ENCODE results near the gene EEFSEC.
A peak's percentile ranks its signal among the peaks of the same experiment; 100 is the strongest.

Gene EEFSEC

DNA sequence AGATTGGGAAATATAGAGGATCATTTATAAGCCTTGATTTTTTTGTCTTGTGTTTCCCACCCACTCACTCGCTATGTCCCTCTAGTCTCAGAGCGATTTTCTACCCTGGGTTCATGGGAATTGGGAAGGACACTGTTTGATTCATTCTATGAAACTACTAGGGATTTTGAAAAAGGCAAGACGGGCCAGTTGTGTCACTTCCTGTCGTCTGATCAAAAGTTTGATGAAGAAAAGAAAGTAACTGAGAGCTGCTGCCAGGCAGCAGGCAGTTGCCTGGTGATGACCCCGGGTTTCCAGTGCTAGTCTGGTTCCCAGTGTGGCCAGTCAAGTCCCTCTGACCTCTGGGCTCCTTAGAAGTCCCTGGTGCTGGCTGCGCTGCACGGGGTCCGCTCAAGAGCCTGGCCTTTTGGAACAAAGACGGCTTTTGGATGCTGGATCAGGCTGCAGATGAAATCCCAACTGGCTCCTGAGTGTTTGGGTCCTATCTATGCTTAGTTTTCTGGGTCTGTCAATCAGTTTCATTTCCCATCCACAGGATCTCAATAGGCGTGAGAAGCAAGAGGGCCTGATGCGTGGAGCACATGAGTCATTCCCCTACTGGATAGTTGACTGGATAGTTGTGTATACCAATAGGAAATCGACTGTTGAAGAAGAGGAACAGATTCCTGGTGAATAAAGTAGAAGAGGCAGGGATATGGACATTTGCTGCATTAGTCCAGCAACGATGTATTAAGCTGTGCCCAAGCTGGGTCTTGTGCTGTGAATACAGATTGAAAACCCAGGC, 89.7 kb downstream of the EEFSEC start:
- H3K4me3 ChIP-seq (ENCODE audit: low read length) = no peak overlapping the region
- no CpG with 5 or more reads among the region's 13 CpGs for WGBS (ENCODE audit: extremely low coverage, insufficient coverage, low lambda C conversion rate)
- no peak overlapping the region for H4K5ac ChIP-seq (ENCODE audit: low read length)
- H3K4ac ChIP-seq (ENCODE audit: low read depth, low read length) = no peak overlapping the region
- no peaks in the 10 kb centered on the region for H3K79me2 ChIP-seq (ENCODE audit: control insufficient read depth, insufficient read depth, low read length)
- H3K27ac ChIP-seq (ENCODE audit: low read depth, low read length) = no peak overlapping the region
- H3K23ac ChIP-seq (ENCODE audit: low read length) = no peak overlapping the region
- DNase-seq = no peak
- H2BK120ac ChIP-seq (ENCODE audit: low read depth, low read length) = no peak overlapping the region
- H3K4me2 ChIP-seq (ENCODE audit: low read length) = no peak overlapping the region
- no peak overlapping the region for H2AK5ac ChIP-seq (ENCODE audit: low read length)
- H3K56ac ChIP-seq (ENCODE audit: low read length) = no peak overlapping the region
- no peaks in the 10 kb centered on the region for H3K36me3 ChIP-seq (ENCODE audit: control insufficient read depth, insufficient read depth, low read length)
- peaks cover 2% of the 10 kb centered on the region for H3K4me1 ChIP-seq (ENCODE audit: control insufficient read depth, low read depth, low read length)
- no peak overlapping the region for H4K8ac ChIP-seq (ENCODE audit: low read depth, low read length)
- no peaks in the 10 kb centered on the region for H3K79me1 ChIP-seq (ENCODE audit: low read length)
- H3K18ac ChIP-seq (ENCODE audit: low read length) = no peak overlapping the region
- no peak overlapping the region for H2BK5ac ChIP-seq (ENCODE audit: low read length)
- H3K27me3 ChIP-seq (ENCODE audit: insufficient read depth, low read length, poor library complexity) = no peaks in the 10 kb centered on the region
- no peak overlapping the region for H2BK15ac ChIP-seq (replicated peaks; ENCODE audit: low read depth)
- no peak overlapping the region for H3K9ac ChIP-seq (ENCODE audit: low read length)

DNA sequence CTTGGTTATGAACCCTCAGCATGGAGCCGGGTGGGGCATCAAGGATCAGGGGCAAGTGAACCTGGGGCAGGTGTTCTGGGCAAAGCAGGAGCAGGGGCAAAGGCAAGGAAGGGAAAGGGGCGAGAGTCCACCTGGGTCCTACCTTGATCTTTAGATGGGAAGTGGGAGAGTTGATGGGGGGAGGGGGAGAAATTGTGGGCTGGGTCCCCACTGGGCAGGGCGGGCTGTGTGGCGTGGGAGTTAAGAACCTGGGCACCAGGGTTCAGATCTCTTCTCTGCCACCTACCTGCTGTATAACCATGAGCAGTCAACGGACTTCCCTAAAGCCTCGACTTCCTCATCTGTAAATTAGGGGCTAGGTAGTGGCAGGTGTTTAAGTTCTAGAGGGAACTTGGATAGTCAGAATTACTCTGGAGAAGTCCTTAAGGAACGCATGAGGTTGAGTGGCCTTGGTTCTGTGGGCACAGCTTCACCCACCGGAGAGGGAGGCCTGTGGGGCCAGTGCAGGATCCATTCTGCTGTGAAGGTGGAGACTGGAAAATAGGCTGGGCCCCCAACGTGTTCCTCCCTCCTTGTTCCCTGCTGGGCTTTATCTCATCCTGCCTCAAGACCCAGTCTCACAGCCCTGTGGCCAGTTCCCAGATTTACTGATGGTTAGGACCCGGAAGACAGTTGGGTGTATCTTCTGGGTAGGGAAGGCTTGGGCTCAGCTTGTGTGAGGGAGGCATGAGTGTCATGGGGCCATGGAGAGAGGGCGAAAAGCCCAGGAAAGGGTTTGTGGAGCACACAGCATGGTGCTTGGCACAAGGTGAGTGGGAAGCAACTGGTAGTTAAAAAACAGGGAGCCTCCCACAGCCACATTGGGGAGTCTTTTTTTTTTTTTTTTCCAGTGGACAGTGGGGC, 90.6 kb downstream of the EEFSEC start:
- no peaks in the 10 kb centered on the region for H3K27me3 ChIP-seq (ENCODE audit: insufficient read depth, low read length, poor library complexity)
- H4K8ac ChIP-seq (ENCODE audit: low read depth, low read length) = no peak overlapping the region
- H3K4me2 ChIP-seq (ENCODE audit: low read length) = no peak overlapping the region
- no peak overlapping the region for H2BK120ac ChIP-seq (ENCODE audit: low read depth, low read length)
- no peak overlapping the region for H3K27ac ChIP-seq (ENCODE audit: low read depth, low read length)
- no peak overlapping the region for H3K4me3 ChIP-seq (ENCODE audit: low read length)
- peak; percentile 30 for DNase-seq
- no CpG with 5 or more reads among the region's 11 CpGs for WGBS (ENCODE audit: extremely low coverage, insufficient coverage, low lambda C conversion rate)
- H2BK15ac ChIP-seq (replicated peaks; ENCODE audit: low read depth) = no peak overlapping the region
- no peak overlapping the region for H3K18ac ChIP-seq (ENCODE audit: low read length)
- no peak overlapping the region for H3K23ac ChIP-seq (ENCODE audit: low read length)
- H3K56ac ChIP-seq (ENCODE audit: low read length) = no peak overlapping the region
- H4K5ac ChIP-seq (ENCODE audit: low read length) = no peak overlapping the region
- H2BK5ac ChIP-seq (ENCODE audit: low read length) = no peak overlapping the region
- H3K4ac ChIP-seq (ENCODE audit: low read depth, low read length) = no peak overlapping the region
- peaks cover 2% of the 10 kb centered on the region for H3K4me1 ChIP-seq (ENCODE audit: control insufficient read depth, low read depth, low read length)
- no peak overlapping the region for H2AK5ac ChIP-seq (ENCODE audit: low read length)
- H3K79me2 ChIP-seq (ENCODE audit: control insufficient read depth, insufficient read depth, low read length) = no peaks in the 10 kb centered on the region
- no peaks in the 10 kb centered on the region for H3K36me3 ChIP-seq (ENCODE audit: control insufficient read depth, insufficient read depth, low read length)
- no peaks in the 10 kb centered on the region for H3K79me1 ChIP-seq (ENCODE audit: low read length)
- H3K9ac ChIP-seq (ENCODE audit: low read length) = no peak overlapping the region

DNA sequence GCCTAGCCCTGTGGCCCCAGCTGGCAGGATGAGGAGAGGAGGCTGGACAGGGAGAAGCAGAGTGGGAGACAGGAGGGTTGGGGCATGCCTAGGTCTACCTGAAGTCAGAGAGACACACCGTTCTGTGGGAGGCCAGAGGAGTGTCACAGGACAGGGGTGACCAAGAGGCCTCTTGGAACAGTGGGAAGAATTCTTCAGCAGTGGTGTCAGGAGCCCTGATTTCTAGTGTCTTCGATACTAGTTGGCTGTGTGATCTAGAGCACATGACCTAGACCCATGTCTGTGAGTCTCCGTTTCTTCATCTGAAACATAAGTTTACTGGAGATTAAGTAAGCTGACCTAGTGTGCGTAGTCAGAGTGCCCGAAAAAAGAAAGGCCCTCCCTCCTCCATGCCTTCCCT, 92.2 kb downstream of the EEFSEC start:
- Histone ChIP-seq H3K36me3 (ENCODE audit: control insufficient read depth, insufficient read depth, low read length) (no peaks in the 10 kb centered on the region), H3K27ac (ENCODE audit: low read depth, low read length) (no peak overlapping the region), H3K9ac (ENCODE audit: low read length) (no peak overlapping the region), H2BK120ac (ENCODE audit: low read depth, low read length) (no peak overlapping the region), H3K27me3 (ENCODE audit: insufficient read depth, low read length, poor library complexity) (no peaks in the 10 kb centered on the region), H3K4ac (ENCODE audit: low read depth, low read length) (no peak overlapping the region), H4K8ac (ENCODE audit: low read depth, low read length) (no peak overlapping the region), H3K18ac (ENCODE audit: low read length) (no peak overlapping the region), H2BK15ac (replicated peaks; ENCODE audit: low read depth) (no peak overlapping the region), H3K4me3 (ENCODE audit: low read length) (no peak overlapping the region), H3K4me2 (ENCODE audit: low read length) (no peak overlapping the region), H2BK5ac (ENCODE audit: low read length) (no peak overlapping the region), H2AK5ac (ENCODE audit: low read length) (no peak overlapping the region), H3K79me2 (ENCODE audit: control insufficient read depth, insufficient read depth, low read length) (no peaks in the 10 kb centered on the region), H3K79me1 (ENCODE audit: low read length) (no peaks in the 10 kb centered on the region), H3K56ac (ENCODE audit: low read length) (no peak overlapping the region), H3K4me1 (ENCODE audit: control insufficient read depth, low read depth, low read length) (peaks cover 2% of the 10 kb centered on the region), H4K5ac (ENCODE audit: low read length) (no peak overlapping the region), H3K23ac (ENCODE audit: low read length) (no peak overlapping the region)
- WGBS (ENCODE audit: extremely low coverage, insufficient coverage, low lambda C conversion rate) = no CpG with 5 or more reads among the region's 5 CpGs
- no peak for DNase-seq

DNA sequence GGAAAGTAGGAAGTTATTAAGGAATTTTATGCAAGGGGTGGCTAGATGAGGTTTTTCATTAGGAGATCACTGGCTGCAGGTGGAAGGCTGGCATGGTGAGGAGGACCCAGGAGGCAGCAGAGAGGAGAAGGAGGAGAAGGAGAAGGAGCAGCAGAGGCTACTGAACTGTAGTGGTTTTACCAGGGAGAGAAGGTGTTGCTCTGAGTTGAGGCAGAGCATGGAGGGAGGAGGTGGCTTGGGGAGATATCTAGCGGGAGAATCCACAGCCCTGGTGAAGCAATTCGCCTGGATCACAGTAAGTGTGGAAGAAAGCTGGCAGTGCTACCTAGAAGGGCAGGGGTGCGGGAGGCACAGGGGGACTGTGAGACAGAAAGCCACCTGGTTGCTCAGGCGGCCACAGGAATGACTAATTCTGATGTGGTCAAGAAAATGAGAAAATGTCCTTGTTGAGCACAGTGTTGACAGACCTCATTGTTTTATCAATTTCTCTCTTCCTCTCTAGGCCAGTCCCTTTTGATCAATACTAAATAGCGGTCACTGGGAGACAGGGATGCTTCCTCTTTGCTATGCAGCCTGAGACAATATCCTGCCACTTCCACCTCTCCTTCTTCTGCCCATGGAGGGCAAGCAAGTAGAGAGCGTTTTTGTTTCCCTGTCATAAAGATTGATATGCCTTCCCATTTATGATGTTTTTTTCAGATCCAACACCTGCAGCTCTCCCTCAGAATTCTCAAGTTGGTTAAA, 94.6 kb downstream of the EEFSEC start:
- Histone ChIP-seq H3K27me3 (ENCODE audit: insufficient read depth, low read length, poor library complexity) (no peaks in the 10 kb centered on the region), H3K27ac (ENCODE audit: low read depth, low read length) (no peak overlapping the region), H2AK5ac (ENCODE audit: low read length) (no peak overlapping the region), H3K79me1 (ENCODE audit: low read length) (no peaks in the 10 kb centered on the region), H3K18ac (ENCODE audit: low read length) (no peak overlapping the region), H3K36me3 (ENCODE audit: control insufficient read depth, insufficient read depth, low read length) (no peaks in the 10 kb centered on the region), H2BK5ac (ENCODE audit: low read length) (no peak overlapping the region), H3K4ac (ENCODE audit: low read depth, low read length) (no peak overlapping the region), H3K23ac (ENCODE audit: low read length) (no peak overlapping the region), H3K4me1 (ENCODE audit: control insufficient read depth, low read depth, low read length) (peaks cover 2% of the 10 kb centered on the region), H2BK120ac (ENCODE audit: low read depth, low read length) (no peak overlapping the region), H3K79me2 (ENCODE audit: control insufficient read depth, insufficient read depth, low read length) (no peaks in the 10 kb centered on the region), H3K56ac (ENCODE audit: low read length) (no peak overlapping the region), H4K8ac (ENCODE audit: low read depth, low read length) (no peak overlapping the region), H2BK15ac (replicated peaks; ENCODE audit: low read depth) (no peak overlapping the region), H3K4me3 (ENCODE audit: low read length) (no peak overlapping the region), H4K5ac (ENCODE audit: low read length) (no peak overlapping the region), H3K9ac (ENCODE audit: low read length) (no peak overlapping the region), H3K4me2 (ENCODE audit: low read length) (no peak overlapping the region)
- DNase-seq = no peak
- no CpG with 5 or more reads among the region's 6 CpGs for WGBS (ENCODE audit: extremely low coverage, insufficient coverage, low lambda C conversion rate)

DNA sequence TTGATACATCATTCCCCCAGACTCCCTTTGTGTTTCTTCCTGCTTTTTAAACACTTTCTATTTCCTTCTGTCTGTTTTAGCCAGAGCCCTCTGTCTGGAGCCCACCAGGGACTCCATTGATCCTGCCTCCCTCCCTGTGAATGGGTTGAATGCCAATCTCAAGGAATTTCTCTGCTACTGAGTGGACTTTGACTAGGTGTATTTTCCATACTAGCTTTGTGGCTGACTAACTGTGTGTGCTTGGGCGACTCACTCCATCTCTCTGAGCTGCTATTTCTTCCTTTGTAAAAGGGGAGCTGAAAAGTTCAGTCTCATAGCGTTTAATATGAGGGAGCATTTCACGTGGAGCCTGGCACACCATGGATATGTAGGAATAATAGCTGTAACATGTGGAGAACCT, 98.8 kb downstream of the EEFSEC start:
- H3K4me1 ChIP-seq (ENCODE audit: control insufficient read depth, low read depth, low read length) = no peaks in the 10 kb centered on the region
- H4K8ac ChIP-seq (ENCODE audit: low read depth, low read length) = no peak overlapping the region
- H4K5ac ChIP-seq (ENCODE audit: low read length) = no peak overlapping the region
- no peak overlapping the region for H3K56ac ChIP-seq (ENCODE audit: low read length)
- H3K27ac ChIP-seq (ENCODE audit: low read depth, low read length) = no peak overlapping the region
- H2BK15ac ChIP-seq (replicated peaks; ENCODE audit: low read depth) = no peak overlapping the region
- H3K36me3 ChIP-seq (ENCODE audit: control insufficient read depth, insufficient read depth, low read length) = no peaks in the 10 kb centered on the region
- no peak overlapping the region for H3K9ac ChIP-seq (ENCODE audit: low read length)
- H2AK5ac ChIP-seq (ENCODE audit: low read length) = no peak overlapping the region
- no peaks in the 10 kb centered on the region for H3K79me2 ChIP-seq (ENCODE audit: control insufficient read depth, insufficient read depth, low read length)
- no peak overlapping the region for H3K18ac ChIP-seq (ENCODE audit: low read length)
- no peak overlapping the region for H2BK120ac ChIP-seq (ENCODE audit: low read depth, low read length)
- no peak overlapping the region for H2BK5ac ChIP-seq (ENCODE audit: low read length)
- H3K4ac ChIP-seq (ENCODE audit: low read depth, low read length) = no peak overlapping the region
- no peaks in the 10 kb centered on the region for H3K27me3 ChIP-seq (ENCODE audit: insufficient read depth, low read length, poor library complexity)
- DNase-seq = peak; percentile 48
- no peak overlapping the region for H3K4me2 ChIP-seq (ENCODE audit: low read length)
- H3K79me1 ChIP-seq (ENCODE audit: low read length) = no peaks in the 10 kb centered on the region
- no CpG with 5 or more reads among the region's 3 CpGs for WGBS (ENCODE audit: extremely low coverage, insufficient coverage, low lambda C conversion rate)
- no peak overlapping the region for H3K23ac ChIP-seq (ENCODE audit: low read length)
- H3K4me3 ChIP-seq (ENCODE audit: low read length) = no peak overlapping the region

Measured in mesendoderm (in vitro differentiated cells).